ENCODE data around the gene PCDHGA12.
A peak's percentile ranks its signal among the peaks of the same experiment; 100 is the strongest.
"Not testable (repeated sequence)": the region's sequence is repeated elsewhere in the genome, so short reads cannot be mapped to it uniquely, and the experiment has no call there.

Gene PCDHGA12

GRCh38 chr5:141413540-141414069 lies 16.7 kb upstream of the PCDHGA12 start:
- no peak for TF ChIP-seq ZFX (IDR thresholded peaks at IDR 0.05; ENCODE audit: borderline replicate concordance)
- no peak for TF ChIP-seq CTCF (IDR thresholded peaks at IDR 0.05)

DNA sequence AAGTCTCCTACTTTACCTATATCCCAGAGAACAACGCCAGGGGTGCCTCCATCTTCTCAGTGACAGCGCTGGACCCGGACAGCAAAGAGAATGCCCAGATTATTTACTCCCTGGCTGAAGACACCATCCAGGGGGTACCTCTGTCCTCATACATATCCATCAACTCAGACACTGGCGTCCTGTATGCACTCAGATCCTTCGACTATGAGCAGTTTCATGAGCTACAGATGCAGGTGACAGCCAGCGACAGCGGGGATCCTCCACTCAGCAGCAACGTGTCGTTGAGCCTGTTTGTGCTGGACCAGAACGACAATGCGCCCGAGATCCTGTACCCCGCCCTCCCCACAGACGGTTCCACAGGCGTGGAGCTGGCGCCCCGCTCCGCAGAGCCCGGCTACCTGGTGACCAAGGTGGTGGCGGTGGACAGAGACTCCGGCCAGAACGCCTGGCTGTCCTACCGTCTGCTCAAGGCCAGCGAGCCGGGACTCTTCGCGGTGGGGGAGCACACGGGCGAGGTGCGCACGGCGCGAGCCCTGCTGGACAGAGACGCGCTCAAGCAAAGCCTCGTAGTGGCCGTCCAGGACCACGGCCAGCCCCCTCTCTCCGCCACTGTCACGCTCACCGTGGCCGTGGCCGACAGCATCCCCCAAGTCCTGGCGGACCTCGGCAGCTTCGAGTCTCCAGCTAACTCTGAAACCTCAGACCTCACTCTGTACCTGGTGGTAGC lies 15.6 kb upstream of the PCDHGA12 start:
- H3K27ac ChIP-seq, result not testable (repeated sequence)

More at GRCh38 chr5:141413540-141414069, 16.7 kb upstream of the PCDHGA12 start:
- H3K27ac ChIP-seq, result peak overlapping the region; percentile 55

GRCh38 chr5:141415275-141415618 lies 15.1 kb upstream of the PCDHGA12 start:
- H3K27ac ChIP-seq, result not testable (repeated sequence)

DNA sequence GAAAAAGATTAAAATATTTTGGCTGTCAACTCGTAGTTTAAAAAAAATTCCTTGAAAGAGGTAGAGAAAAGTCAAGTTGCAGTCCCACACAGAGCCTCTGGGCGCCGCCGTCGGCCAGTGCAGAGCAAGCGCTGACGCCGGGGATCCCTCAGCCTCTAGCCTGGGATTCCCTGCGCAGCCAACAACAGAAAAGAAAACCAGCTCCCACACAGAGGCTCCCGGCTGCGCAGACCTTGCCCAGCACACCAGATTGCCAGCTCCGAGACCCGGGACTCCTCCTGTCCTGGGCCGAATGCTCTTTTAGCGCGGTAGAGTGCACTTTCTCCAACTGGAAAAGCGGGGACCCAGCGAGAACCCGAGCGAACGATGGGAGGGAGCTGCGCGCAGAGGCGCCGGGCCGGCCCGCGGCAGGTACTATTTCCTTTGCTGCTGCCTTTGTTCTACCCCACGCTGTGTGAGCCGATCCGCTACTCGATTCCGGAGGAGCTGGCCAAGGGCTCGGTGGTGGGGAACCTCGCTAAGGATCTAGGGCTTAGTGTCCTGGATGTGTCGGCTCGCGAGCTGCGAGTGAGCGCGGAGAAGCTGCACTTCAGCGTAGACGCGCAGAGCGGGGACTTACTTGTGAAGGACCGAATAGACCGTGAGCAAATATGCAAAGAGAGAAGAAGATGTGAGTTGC lies 12.7 kb upstream of the PCDHGA12 start, which contains the start of gene PCDHGB7:
PCDHGB7 (plus strand) TSS at position 184 of the 679 bp plus-strand sequence; CDS start at position 367, 183 bp downstream.
- not testable (repeated sequence) for H3K27ac ChIP-seq
- peak; percentile 89 for TF ChIP-seq CTCF (IDR thresholded peaks at IDR 0.05)

GRCh38 chr5:141419074-141419880 lies 11.0 kb upstream of the PCDHGA12 start:
- TF ChIP-seq ZFX (IDR thresholded peaks at IDR 0.05; ENCODE audit: borderline replicate concordance) (no peak), CTCF (IDR thresholded peaks at IDR 0.05) (no peak)
- no peak overlapping the region for H3K27ac ChIP-seq

GRCh38 chr5:141420855-141421488 lies 9.3 kb upstream of the PCDHGA12 start, which contains the start of gene PCDHGA11:
PCDHGA11 (plus strand) TSS chr5:141421051; CDS start chr5:141421228, 177 bp downstream.
- TF ChIP-seq ZFX (IDR thresholded peaks at IDR 0.05; ENCODE audit: borderline replicate concordance) (no peak), CTCF (IDR thresholded peaks at IDR 0.05) (peak; percentile 89)
- no peak within 1 kb of the TSS for H3K27ac ChIP-seq

GRCh38 chr5:141421489-141421855 lies 8.8 kb upstream of the PCDHGA12 start:
- no peak overlapping the region for H3K27ac ChIP-seq
- TF ChIP-seq ZFX (IDR thresholded peaks at IDR 0.05; ENCODE audit: borderline replicate concordance) (no peak), CTCF (IDR thresholded peaks at IDR 0.05) (no peak)
